K562 (cell line): ENCODE data around the gene PRR30. TPM values are rescaled to one million over a fixed set of nuclear protein-coding genes. Genes with fewer than 3 reads are reported as not detected.

ENCODE experiments used
- BACH1 ChIP-seq: fragments of 200-800 bp; sonication (Bioruptor generic); IDR thresholded peaks from 2 replicates; pipeline ENCODE4 v1.6.1; 2016; ENCODE audit warnings: missing genetic modification characterization, missing compliant biosample characterization
- CBX2 ChIP-seq: fragments of 200-600 bp; sonication (generic); IDR thresholded peaks from one replicate; pipeline ENCODE4 v1.6.1; 2012; ENCODE audit warnings: mild to moderate bottlenecking, low read length, inconsistent platforms; ENCODE audit not compliant: insufficient read depth, poor library complexity, severe bottlenecking
- CEBPG ChIP-seq, 3 experiments: fragments of 200-800 bp in 1 of 3; sonication (Bioruptor generic) in 1 of 3; sonication (generic) in 1 of 3; formaldehyde crosslinking in 1 of 3; IDR thresholded peaks in 2 of 3; conservative IDR thresholded peaks in 1 of 3; 2 replicates each; pipeline versions ENCODE4 v1.6.1 to v1.8.0; 2016 to 2022; ENCODE audit warnings: missing compliant biosample characterization in 2 of 3, missing genetic modification characterization in 2 of 3, mild to moderate bottlenecking in 1 of 3, missing genetic modification reagents in 1 of 3
- E2F5 ChIP-seq: sonication (generic); formaldehyde crosslinking; IDR thresholded peaks from 2 replicates; pipeline ENCODE4 v1.8.0; 2022; ENCODE audit warnings: mild to moderate bottlenecking, missing genetic modification reagents
- FOSL1 ChIP-seq: fragments of 200-800 bp; sonication (Bioruptor generic); conservative IDR thresholded peaks from 2 replicates; pipeline ENCODE4 v1.6.1; 2016; ENCODE audit warnings: missing genetic modification characterization, missing compliant biosample characterization
- FOXP1 ChIP-seq: sonication (generic); formaldehyde crosslinking; IDR thresholded peaks from 2 replicates; pipeline ENCODE4 v1.8.0; 2022; ENCODE audit warnings: mild to moderate bottlenecking, missing genetic modification reagents
- MAFF ChIP-seq: IDR thresholded peaks from 2 replicates; pipeline ENCODE4 v1.6.1; 2012; ENCODE audit warnings: low read length, improper control_type of control experiment
- PHTF2 ChIP-seq: fragments of 250-450 bp; sonication (Bioruptor Pico); IDR thresholded peaks from 2 replicates; pipeline ENCODE4 v1.5.0; 2021; ENCODE audit warnings: mild to moderate bottlenecking
- POLR3A ChIP-seq: IDR thresholded peaks from 2 replicates; pipeline ENCODE4 v1.6.1; 2011; ENCODE audit warnings: borderline replicate concordance, mild to moderate bottlenecking, moderate library complexity; ENCODE audit not compliant: insufficient read length, insufficient read depth; ENCODE audit errors: extremely low read depth
- PRDM10 ChIP-seq: fragments of 450-650 bp; IDR thresholded peaks from 2 replicates; pipeline ENCODE4 v1.6.1; 2018; ENCODE audit not compliant: partially characterized antibody
- RAD21 ChIP-seq, 2 experiments: fragments of 250-450 bp in 1 of 2; fragments of 450-650 bp in 1 of 2; sonication (Bioruptor Pico) in 1 of 2; formaldehyde crosslinking in 1 of 2; IDR thresholded peaks in 1 of 2; conservative IDR thresholded peaks in 1 of 2; 2 replicates each; pipeline versions ENCODE4 v1.4.0 to v1.8.0; 2020 to 2022; ENCODE audit warnings: mild to moderate bottlenecking in 2 of 2, moderate library complexity in 1 of 2
- ZNF133 ChIP-seq: fragments of 250-450 bp; sonication (Bioruptor Pico); IDR thresholded peaks from 2 replicates; pipeline ENCODE4 v1.4.0; 2020; ENCODE audit warnings: mild to moderate bottlenecking
- ZNF140 ChIP-seq: fragments of 250-450 bp; sonication (Bioruptor Pico); IDR thresholded peaks from 2 replicates; pipeline ENCODE4 v1.8.0; 2021; ENCODE audit warnings: moderate library complexity, mild to moderate bottlenecking, inconsistent platforms
- ZNF174 ChIP-seq: fragments of 250-450 bp; sonication (Bioruptor Pico); IDR thresholded peaks from 2 replicates; pipeline ENCODE4 v1.4.0; 2020; ENCODE audit warnings: mild to moderate bottlenecking
- ZNF586 ChIP-seq: fragments of 450-650 bp; formaldehyde crosslinking; conservative IDR thresholded peaks from 2 replicates; pipeline ENCODE4 v1.4.0; 2020; ENCODE audit warnings: mild to moderate bottlenecking, moderate library complexity
- ZNF717 ChIP-seq: fragments of 250-450 bp; sonication (Bioruptor Pico); IDR thresholded peaks from 2 replicates; pipeline ENCODE4 v1.5.0; 2021
- polyA plus RNA-seq, 8 experiments: library from polyadenylated mRNA; depleted of rRNA in 4 of 8; stranded (reverse) in 5 of 8; unstranded in 3 of 8; fragments of >200 nt; fragmentation: Nextera tagmentation in 2 of 8; fragmentation: Illumina TruSeq in 1 of 8; extraction: Ambion mirVana in 2 of 8; extraction: Trizol in 1 of 8; gene quantifications; 2 replicates each; pipeline versions ENCODE4 v1.2.1 to v1.2.3, GENCODE V29; 2011 to 2014; ENCODE audit warnings: inconsistent platforms in 1 of 8, missing spikeins in 1 of 8
- total RNA-seq, 7 experiments: library from RNA; depleted of rRNA in 6 of 7; stranded (reverse); fragments of >200 nt in 6 of 7; fragmentation: Illumina TruSeq in 2 of 7; extraction: Trizol in 2 of 7; gene quantifications; 2 replicates each; pipeline versions ENCODE4 v1.2.1 to v1.2.3, GENCODE V29; 2011 to 2021; ENCODE audit warnings: low replicate concordance in 1 of 7
- TF ChIP-seq, protein P1 (sequence below): fragments of 200-800 bp; sonication (Bioruptor generic); IDR thresholded peaks from 2 replicates; pipeline ENCODE4 v1.6.1; 2017; ENCODE audit warnings: missing genetic modification characterization, missing compliant biosample characterization
- TF ChIP-seq, protein P2 (sequence below), 2 experiments: IDR thresholded peaks; 2 replicates each; pipeline ENCODE4 v1.6.1; 2011; ENCODE audit warnings: borderline replicate concordance in 1 of 2, control low read depth in 1 of 2, low read depth in 1 of 2, low read length in 1 of 2, mild to moderate bottlenecking in 1 of 2, mixed read lengths in 1 of 2, moderate library complexity in 1 of 2; ENCODE audit not compliant: insufficient read depth in 1 of 2, insufficient read length in 1 of 2, poor library complexity in 1 of 2, severe bottlenecking in 1 of 2; ENCODE audit errors: extremely low read depth in 1 of 2

The PRR30 gene
- total and polyA plus RNA-seq, 9 of the 15 experiments (the other 6 are each of a cell fraction or from before 2014, with no cell fraction given): not detected

GRCh38 chr2:27162151-27163121, 23.2 kb upstream of the PRR30 start (continued):
- TF ChIP-seq MAFF (peak; percentile 25; the same call in 1 of the 2 replicates), BACH1 (tag) (peak; percentile 78), ZNF717 (CRISPR knock-in tag) (no peak), RAD21 (CRISPR knock-in tag; conservative IDR thresholded peaks at IDR 0.05 in 1 of 2, IDR thresholded peaks at IDR 0.05 in 1 of 2) (no peak), ZNF133 (no peak), POLR3A (no peak), ZNF140 (CRISPR knock-in tag) (no peak), ZNF586 (CRISPR knock-in tag) (no peak), PHTF2 (CRISPR knock-in tag) (no peak), FOSL1 (tag) (peak; percentile 77), PRDM10 (no peak), CBX2 (no peak), FOXP1 (CRISPR knock-in tag) (no peak), ZNF174 (CRISPR knock-in tag) (no peak), E2F5 (no peak), CEBPG (CRISPR knock-in tag; IDR thresholded peaks at IDR 0.05) (no peak), CEBPG (tag; conservative IDR thresholded peaks at IDR 0.05 in 1 of 2, IDR thresholded peaks at IDR 0.05 in 1 of 2) (0 out of 4 replicates have a peak, but pooled peaks have one; percentile 16 to 24)
- TF ChIP-seq, protein P1, sequence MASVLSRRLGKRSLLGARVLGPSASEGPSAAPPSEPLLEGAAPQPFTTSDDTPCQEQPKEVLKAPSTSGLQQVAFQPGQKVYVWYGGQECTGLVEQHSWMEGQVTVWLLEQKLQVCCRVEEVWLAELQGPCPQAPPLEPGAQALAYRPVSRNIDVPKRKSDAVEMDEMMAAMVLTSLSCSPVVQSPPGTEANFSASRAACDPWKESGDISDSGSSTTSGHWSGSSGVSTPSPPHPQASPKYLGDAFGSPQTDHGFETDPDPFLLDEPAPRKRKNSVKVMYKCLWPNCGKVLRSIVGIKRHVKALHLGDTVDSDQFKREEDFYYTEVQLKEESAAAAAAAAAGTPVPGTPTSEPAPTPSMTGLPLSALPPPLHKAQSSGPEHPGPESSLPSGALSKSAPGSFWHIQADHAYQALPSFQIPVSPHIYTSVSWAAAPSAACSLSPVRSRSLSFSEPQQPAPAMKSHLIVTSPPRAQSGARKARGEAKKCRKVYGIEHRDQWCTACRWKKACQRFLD (CRISPR knock-in tag): 0 out of 2 replicates have a peak, but pooled peaks have one; percentile 39
- TF ChIP-seq, protein P2, sequence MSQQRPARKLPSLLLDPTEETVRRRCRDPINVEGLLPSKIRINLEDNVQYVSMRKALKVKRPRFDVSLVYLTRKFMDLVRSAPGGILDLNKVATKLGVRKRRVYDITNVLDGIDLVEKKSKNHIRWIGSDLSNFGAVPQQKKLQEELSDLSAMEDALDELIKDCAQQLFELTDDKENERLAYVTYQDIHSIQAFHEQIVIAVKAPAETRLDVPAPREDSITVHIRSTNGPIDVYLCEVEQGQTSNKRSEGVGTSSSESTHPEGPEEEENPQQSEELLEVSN (IDR thresholded peaks at IDR 0.05; ENCODE audit: borderline replicate concordance in 1 of 2, extremely low read depth in 1 of 2, insufficient read depth in 1 of 2, insufficient read length in 1 of 2, low read depth in 1 of 2, low read length in 1 of 2, poor library complexity in 1 of 2, severe bottlenecking in 1 of 2): no peak
